ENCODE measurements around the gene FOXA1. TPM values are rescaled to one million over a fixed set of nuclear protein-coding genes. Genes with fewer than 3 reads are reported as not detected.
A peak's percentile ranks its signal among the peaks of the same experiment; 100 is the strongest.

The FOXA1 gene
- total RNA-seq (not detected), polyA plus RNA-seq (not detected)
- long read RNA-seq, donor 1, result 0 reads
- long read RNA-seq, donor 2, result 0 reads
- long read RNA-seq, donor 3, result 0 reads

DNA sequence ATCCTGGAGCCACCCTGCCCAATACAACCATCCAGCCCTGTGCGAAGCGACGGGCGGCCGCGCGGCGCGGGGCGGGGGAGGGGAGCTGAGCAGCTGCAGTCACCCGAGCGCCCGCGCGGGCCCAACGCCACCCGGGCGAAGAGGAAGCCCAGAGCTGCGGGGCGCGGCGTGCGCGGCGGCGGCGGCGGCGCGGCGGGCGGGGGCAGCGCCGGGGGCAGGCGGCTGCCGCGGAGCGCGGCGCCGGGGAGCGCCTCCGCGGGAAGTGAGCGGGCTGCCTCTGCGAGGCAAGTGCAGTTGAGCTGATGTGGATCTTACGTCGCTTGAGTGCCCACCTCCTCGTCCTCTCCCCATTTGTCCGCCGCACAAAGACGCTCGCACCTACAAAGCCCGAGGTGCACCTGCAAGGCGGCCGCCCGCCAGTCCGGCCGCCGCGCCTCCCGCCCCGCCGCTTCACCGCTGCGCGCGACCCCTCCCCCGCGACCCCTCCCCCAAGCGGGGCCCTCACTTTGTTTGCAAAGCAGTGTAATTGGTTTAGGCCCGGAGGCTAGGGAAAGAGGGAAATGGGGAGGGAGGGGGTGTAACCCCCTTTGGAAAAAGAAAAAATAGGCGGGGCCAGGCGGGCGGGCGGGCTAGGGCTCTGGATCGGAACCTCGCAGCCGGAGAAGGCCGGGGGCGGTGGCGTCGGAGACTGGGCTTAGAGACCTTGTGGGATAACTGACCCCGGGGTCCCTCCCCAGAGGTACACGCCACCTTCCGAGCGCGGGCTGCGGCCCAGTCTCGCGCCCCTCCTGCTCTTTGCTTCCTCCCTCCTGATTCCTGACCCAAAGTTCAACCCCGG is at the start of gene FOXA1, which contains the start of gene TTC6:
Gene FOXA1, minus strand, starts transcription at position 279 of the 838 bp plus-strand sequence. Its CDS starts 277 bp downstream, at position 2.
Gene TTC6, plus strand, starts transcription at position 659 of the 838 bp plus-strand sequence. CDS start 26,436 bp downstream, outside the sequence.
- DNase-seq, result peak in 1 of 2 donors; percentile 15
- TF ChIP-seq, protein P1, sequence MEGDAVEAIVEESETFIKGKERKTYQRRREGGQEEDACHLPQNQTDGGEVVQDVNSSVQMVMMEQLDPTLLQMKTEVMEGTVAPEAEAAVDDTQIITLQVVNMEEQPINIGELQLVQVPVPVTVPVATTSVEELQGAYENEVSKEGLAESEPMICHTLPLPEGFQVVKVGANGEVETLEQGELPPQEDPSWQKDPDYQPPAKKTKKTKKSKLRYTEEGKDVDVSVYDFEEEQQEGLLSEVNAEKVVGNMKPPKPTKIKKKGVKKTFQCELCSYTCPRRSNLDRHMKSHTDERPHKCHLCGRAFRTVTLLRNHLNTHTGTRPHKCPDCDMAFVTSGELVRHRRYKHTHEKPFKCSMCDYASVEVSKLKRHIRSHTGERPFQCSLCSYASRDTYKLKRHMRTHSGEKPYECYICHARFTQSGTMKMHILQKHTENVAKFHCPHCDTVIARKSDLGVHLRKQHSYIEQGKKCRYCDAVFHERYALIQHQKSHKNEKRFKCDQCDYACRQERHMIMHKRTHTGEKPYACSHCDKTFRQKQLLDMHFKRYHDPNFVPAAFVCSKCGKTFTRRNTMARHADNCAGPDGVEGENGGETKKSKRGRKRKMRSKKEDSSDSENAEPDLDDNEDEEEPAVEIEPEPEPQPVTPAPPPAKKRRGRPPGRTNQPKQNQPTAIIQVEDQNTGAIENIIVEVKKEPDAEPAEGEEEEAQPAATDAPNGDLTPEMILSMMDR (IDR thresholded peaks at IDR 0.05), result no peak
- Histone ChIP-seq H3K4me3 (peak within 1 kb of the TSS; percentile 3 to 46 (median 38)), H3K36me3 (no peaks in the 10 kb centered on the region), H3K9me3 (no peaks in the 10 kb centered on the region), H3K27me3 (peaks cover 54 to 99% (median 98%) of the 10 kb centered on the region in 7 donors), H3K4me1 (peaks cover 3 to 58% (median 42%) of the 10 kb centered on the region in 9 donors), H3K27ac (no peak within 1 kb of the TSS)
- peak in 4 of 8 donors; percentile 9 to 41 (median 21) for ATAC-seq
- intact Hi-C loops (cut with DNase I), result loop anchor here in 2 of 10 donors (5.0 to 10.0 kb wide), 2 partner anchors 340 to 348 kb away; no protein-coding TSS in a partner anchor
- WGBS, 2 donors, result 1 to 2% methylated on average over 83 to 92 of the region's 92 CpGs

DNA sequence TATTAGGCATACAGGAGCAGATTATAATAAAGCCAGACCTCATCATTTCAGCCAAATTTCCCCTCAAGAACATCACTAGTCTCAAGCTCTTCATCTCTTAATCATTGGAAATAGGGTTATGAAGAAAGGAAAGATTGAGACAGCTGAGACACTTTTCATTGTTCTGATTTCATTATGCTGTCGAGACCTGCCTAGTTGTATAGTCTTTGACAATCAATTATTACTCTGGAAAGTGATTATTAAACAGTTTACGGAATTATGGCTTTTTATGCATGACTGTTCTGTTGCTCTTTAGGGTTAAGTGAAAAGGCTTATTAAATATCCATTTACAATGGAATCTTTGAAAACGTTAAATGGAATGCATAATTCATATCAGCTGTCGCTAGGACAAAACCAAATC is 48.7 kb upstream of the FOXA1 start:
- Histone ChIP-seq H3K4me3 (no peak overlapping the region), H3K27ac (no peak overlapping the region), H3K36me3 (no peaks in the 10 kb centered on the region), H3K4me1 (no peaks in the 10 kb centered on the region), H3K9me3 (no peaks in the 10 kb centered on the region), H3K27me3 (peaks cover 0 to 5% (median 0%) of the 10 kb centered on the region in 7 donors)
- ATAC-seq (no peak), DNase-seq (no peak)
- TF ChIP-seq, protein P1 (IDR thresholded peaks at IDR 0.05), result no peak
- intact Hi-C loops (cut with DNase I), result no loop called here
- WGBS, 2 donors, result 68 to 73% methylated on average over 4 of the region's 4 CpGs

DNA sequence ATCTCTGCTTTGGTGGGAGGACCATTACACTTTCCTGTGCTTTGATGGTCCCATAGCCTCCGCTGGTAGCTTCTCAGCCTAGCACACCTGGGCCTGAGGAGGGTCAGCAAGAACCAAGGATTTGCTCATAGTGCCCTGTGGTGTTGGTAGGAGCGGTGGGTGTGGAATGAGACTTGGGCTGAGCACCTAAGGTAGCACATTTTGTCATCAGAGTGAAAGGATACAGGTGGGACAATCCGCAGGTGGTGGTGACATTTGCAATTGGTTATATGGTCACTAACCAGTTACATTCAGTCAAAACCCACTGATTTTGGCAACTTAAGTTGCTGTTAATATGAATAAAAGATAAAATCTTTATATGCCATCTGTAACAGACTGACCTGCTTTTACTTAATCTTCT is 47.1 kb upstream of the FOXA1 start:
- intact Hi-C loops (cut with DNase I), result no loop called here
- Histone ChIP-seq H3K27ac (no peak overlapping the region), H3K27me3 (peaks cover 0 to 11% (median 0%) of the 10 kb centered on the region in 7 donors), H3K9me3 (no peaks in the 10 kb centered on the region), H3K4me3 (no peak overlapping the region), H3K4me1 (no peaks in the 10 kb centered on the region), H3K36me3 (no peaks in the 10 kb centered on the region)
- TF ChIP-seq, protein P1 (IDR thresholded peaks at IDR 0.05), result no peak
- no peak for DNase-seq
- 69 to 77% methylated on average over 3 of the region's 3 CpGs for WGBS, 2 donors
- ATAC-seq, result no peak

DNA sequence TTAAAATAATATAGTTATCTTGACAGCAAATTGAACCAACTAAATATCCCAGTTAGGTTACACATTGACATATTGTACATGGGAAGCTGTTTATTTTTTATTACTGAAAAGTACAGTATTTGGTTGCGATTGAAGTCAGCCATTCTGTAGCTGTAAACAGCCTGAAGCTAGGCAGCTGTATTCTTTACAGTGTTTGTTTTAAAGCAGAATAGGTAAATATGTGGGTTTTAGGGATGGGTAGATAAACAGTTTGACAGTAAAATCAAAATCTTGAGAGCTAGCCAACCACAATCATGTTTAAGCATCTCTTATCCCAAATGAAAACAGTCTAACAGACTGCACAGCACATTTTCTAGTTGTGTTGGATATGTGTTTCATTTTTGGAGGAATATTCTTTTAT is 46.1 kb upstream of the FOXA1 start:
- intact Hi-C loops (cut with DNase I), result no loop called here
- H3K4me1 ChIP-seq, result no peaks in the 10 kb centered on the region
- TF ChIP-seq, protein P1 (IDR thresholded peaks at IDR 0.05), result no peak
- H3K9me3 ChIP-seq, result no peaks in the 10 kb centered on the region
- 88 to 93% methylated on average over 1 of the region's 1 CpG for WGBS, 2 donors
- peaks cover 0 to 11% (median 0%) of the 10 kb centered on the region in 7 donors for H3K27me3 ChIP-seq
- no peak overlapping the region for H3K27ac ChIP-seq
- ATAC-seq (no peak), DNase-seq (no peak)
- no peak overlapping the region for H3K4me3 ChIP-seq
- H3K36me3 ChIP-seq, result no peaks in the 10 kb centered on the region

Measured in heart right ventricle (tissue), 16 donors.